Stimulated activated memory B cell treated with anti-CD40 and anti-IgM and Interleukin-4, amounts not matched to agents 10 μg/mL and 1 μg/mL and 100 μg/mL, for 72 hours (primary cell): ENCODE data around the gene KHDC3L.
A peak's percentile ranks its signal among the peaks of the same experiment; 100 is the strongest.
"Not testable (repeated sequence)": the region's sequence is repeated elsewhere in the genome, so short reads cannot be mapped to it uniquely, and the experiment has no call there.

Source experiments
- ATAC-seq: fragments of 150-1000 bp; cut with Tn5 transposase; 2 replicates; pipeline ENCODE4 v1.10.0; 2021
- H3K27ac Mint-ChIP-seq: one replicate; pipeline ENCODE4 v1.8.0; 2022; ENCODE audit warnings: mild to moderate bottlenecking, mixed read lengths
- H3K27me3 Mint-ChIP-seq: one replicate; pipeline ENCODE4 v1.8.0; 2022; ENCODE audit warnings: mixed read lengths
- H3K36me3 Mint-ChIP-seq: one replicate; pipeline ENCODE4 v1.8.0; 2022; ENCODE audit warnings: mixed read lengths
- H3K4me1 Mint-ChIP-seq: one replicate; pipeline ENCODE4 v1.8.0; 2022; ENCODE audit warnings: mixed read lengths
- H3K4me3 Mint-ChIP-seq: one replicate; pipeline ENCODE4 v1.8.0; 2022; ENCODE audit warnings: mild to moderate bottlenecking, moderate library complexity, mixed read lengths
- H3K9me3 Mint-ChIP-seq: one replicate; pipeline ENCODE4 v1.8.0; 2022; ENCODE audit warnings: mixed read lengths

The KHDC3L gene

GRCh38 chr6:73388800-73389512, 26.5 kb downstream of the KHDC3L start:
- peak; percentile 83 for ATAC-seq
- Mint-ChIP-seq H3K4me1 (peaks cover 13% of the 10 kb centered on the region), H3K27me3 (no peaks in the 10 kb centered on the region), H3K27ac (peak overlapping the region; percentile 79), H3K9me3 (no peaks in the 10 kb centered on the region), H3K4me3 (peak overlapping the region; percentile 86), H3K36me3 (no peaks in the 10 kb centered on the region)

- Mint-ChIP-seq H3K4me1 (peaks cover 13% of the 10 kb centered on the region), H3K4me3 (no peak overlapping the region), H3K9me3 (no peaks in the 10 kb centered on the region), H3K27me3 (no peaks in the 10 kb centered on the region), H3K36me3 (no peaks in the 10 kb centered on the region), H3K27ac (no peak overlapping the region)
- no peak for ATAC-seq
These were observed 27.4 kb downstream of the KHDC3L start for GRCh38 chr6:73389854-73390253.

- no peak overlapping the region for H3K4me3 Mint-ChIP-seq
- ATAC-seq, result no peak
- no peaks in the 10 kb centered on the region for H3K9me3 Mint-ChIP-seq
- no peaks in the 10 kb centered on the region for H3K27me3 Mint-ChIP-seq
- no peak overlapping the region for H3K27ac Mint-ChIP-seq
- no peaks in the 10 kb centered on the region for H3K36me3 Mint-ChIP-seq
- H3K4me1 Mint-ChIP-seq, result peaks cover 13% of the 10 kb centered on the region
These were observed 29.2 kb downstream of the KHDC3L start for GRCh38 chr6:73391675-73392074.

DNA sequence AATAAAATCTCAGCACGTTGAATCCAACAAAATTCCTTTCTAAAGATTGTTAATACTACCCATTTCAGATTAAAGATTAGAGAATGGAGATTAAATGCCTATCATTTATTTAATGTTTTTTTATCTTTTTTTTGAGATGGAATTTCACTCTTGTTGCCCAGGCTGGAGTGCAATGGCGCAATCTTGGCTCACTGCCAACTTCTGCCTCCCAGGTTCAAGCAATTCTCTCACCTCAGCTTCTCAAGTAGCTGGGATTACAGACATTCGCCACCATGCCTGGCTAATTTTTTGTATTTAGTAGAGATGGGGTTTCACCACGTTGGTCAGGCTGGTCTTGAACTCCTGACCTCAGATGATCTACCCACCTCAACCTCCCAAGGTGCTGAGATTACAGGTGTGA, 29.7 kb downstream of the KHDC3L start:
- H3K9me3 Mint-ChIP-seq, H3K27ac Mint-ChIP-seq, H3K4me3 Mint-ChIP-seq, ATAC-seq, H3K27me3 Mint-ChIP-seq, H3K36me3 Mint-ChIP-seq: not testable (repeated sequence)
- peaks cover 13% of the 10 kb centered on the region for H3K4me1 Mint-ChIP-seq

DNA sequence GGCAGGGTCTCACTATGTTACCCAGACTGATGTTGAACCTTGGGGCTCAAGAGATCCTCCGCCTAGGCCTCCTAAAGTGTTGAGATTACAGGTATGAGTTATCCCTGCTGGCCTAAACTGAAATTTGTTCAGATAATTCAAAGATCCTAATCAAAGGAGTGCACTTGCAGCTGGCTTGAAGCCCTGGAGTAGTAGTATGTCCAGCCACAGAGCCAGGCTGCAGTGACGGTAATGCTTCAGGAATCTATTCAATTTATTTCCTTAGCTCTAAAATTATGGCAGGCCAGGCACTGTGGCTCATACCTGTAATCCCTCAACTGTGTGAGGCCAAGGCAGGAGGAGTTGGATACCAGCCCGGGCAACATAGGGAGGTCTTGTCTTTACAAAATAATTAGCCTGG, 30.8 kb downstream of the KHDC3L start:
- Mint-ChIP-seq H3K4me1 (peaks cover 13% of the 10 kb centered on the region), H3K27me3 (no peaks in the 10 kb centered on the region), H3K27ac (no peak overlapping the region), H3K36me3 (no peaks in the 10 kb centered on the region), H3K4me3 (no peak overlapping the region), H3K9me3 (no peaks in the 10 kb centered on the region)
- ATAC-seq, result no peak

DNA sequence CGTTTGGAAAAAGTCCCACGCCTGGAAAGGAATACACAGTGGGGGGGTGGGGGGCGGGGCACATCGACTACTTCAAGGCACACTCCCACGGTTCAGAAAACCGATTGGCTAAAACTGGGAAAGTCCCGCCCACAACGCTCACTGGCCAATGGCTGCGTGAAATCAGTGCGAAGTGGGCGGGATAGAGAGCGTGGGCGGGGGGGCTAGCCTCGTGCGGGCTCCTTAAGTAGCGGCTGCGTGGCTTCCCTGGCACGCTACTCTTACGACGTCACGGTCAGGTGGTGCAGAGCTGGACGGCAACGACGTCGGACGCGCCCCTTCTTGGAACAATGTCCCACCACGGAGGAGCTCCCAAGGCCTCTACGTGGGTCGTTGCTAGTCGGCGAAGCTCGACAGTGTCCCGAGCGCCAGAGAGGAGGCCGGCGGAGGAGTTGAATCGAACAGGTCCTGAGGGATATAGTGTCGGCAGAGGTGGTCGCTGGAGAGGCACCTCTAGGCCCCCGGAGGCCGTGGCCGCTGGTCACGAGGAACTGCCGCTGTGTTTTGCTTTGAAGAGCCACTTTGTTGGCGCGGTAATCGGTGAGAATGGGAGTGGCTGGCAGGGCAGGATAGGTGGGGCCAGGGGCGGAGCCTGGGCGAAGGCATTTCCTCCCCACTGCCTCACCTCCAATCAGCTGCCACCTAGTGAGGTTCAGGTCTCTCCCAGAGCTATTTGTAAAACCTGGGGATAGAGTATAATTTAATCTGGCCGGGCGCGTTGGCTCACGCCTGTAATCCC, 32.3 kb downstream of the KHDC3L start, which contains the start of gene DDX43:
TSS of gene DDX43 (plus strand) at position 252 of the 778 bp plus-strand sequence. CDS start at position 330, 78 bp downstream.
- H3K4me1 Mint-ChIP-seq, result peaks cover 2% of the 10 kb centered on the region
- ATAC-seq, result peak; percentile 85
- peak within 1 kb of the TSS; percentile 93 for H3K27ac Mint-ChIP-seq
- H3K27me3 Mint-ChIP-seq, result no peaks in the 10 kb centered on the region
- peak within 1 kb of the TSS; percentile 84 for H3K4me3 Mint-ChIP-seq
- H3K9me3 Mint-ChIP-seq, result no peaks in the 10 kb centered on the region
- H3K36me3 Mint-ChIP-seq, result no peaks in the 10 kb centered on the region

- H3K27me3 Mint-ChIP-seq, result no peaks in the 10 kb centered on the region
- no peaks in the 10 kb centered on the region for H3K4me1 Mint-ChIP-seq
- no peak overlapping the region for H3K27ac Mint-ChIP-seq
- no peak overlapping the region for H3K4me3 Mint-ChIP-seq
- H3K36me3 Mint-ChIP-seq, result no peaks in the 10 kb centered on the region
- no peaks in the 10 kb centered on the region for H3K9me3 Mint-ChIP-seq
- no peak for ATAC-seq
These were observed 33.4 kb downstream of the KHDC3L start for GRCh38 chr6:73395875-73396274.

GRCh38 chr6:73400656-73401055, 38.2 kb downstream of the KHDC3L start:
- H3K4me1 Mint-ChIP-seq, result no peaks in the 10 kb centered on the region
- no peaks in the 10 kb centered on the region for H3K27me3 Mint-ChIP-seq
- ATAC-seq, result no peak
- no peaks in the 10 kb centered on the region for H3K36me3 Mint-ChIP-seq
- H3K27ac Mint-ChIP-seq, result no peak overlapping the region
- no peaks in the 10 kb centered on the region for H3K9me3 Mint-ChIP-seq
- H3K4me3 Mint-ChIP-seq, result no peak overlapping the region

DNA sequence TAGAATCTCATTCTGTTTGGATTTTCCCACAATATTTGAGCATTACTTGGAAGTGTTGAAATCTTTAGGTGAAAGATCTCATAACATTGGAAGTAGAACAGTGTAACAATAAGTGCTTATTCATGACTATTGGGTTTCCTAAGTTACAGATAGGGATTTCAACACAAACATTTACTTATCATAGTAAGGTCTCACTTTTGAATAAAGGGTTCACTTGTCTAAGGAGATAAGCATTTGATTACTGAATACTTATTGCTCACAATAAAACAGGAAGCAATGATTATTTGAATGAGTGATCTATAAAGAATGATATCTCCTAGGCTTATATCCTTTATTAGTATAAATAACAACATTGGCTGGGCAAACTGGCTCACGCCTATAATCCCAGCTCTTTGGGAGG, 46.9 kb downstream of the KHDC3L start:
- no peak overlapping the region for H3K4me3 Mint-ChIP-seq
- peaks cover 10% of the 10 kb centered on the region for H3K36me3 Mint-ChIP-seq
- H3K9me3 Mint-ChIP-seq, result no peaks in the 10 kb centered on the region
- H3K27me3 Mint-ChIP-seq, result no peaks in the 10 kb centered on the region
- H3K27ac Mint-ChIP-seq, result no peak overlapping the region
- no peak for ATAC-seq
- H3K4me1 Mint-ChIP-seq, result no peaks in the 10 kb centered on the region

DNA sequence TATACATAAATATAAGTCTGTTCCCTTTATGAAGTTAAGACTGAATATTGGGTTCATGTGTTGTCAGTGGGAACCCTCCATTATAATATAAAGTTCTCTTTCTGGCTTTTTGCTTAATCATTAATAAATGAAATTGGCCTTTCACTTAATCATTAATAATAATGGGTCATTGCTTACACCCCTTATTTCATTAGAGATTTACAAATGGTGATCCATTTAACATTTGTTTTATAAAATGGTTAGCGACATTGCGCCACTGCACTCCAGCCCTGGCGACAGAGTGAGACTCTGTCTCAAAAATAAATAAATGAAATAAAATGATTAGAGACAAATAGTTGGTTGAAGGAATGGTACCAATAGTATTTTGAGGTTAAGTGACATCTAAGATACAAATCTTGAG, 50.6 kb downstream of the KHDC3L start:
- H3K27ac Mint-ChIP-seq, result no peak overlapping the region
- H3K9me3 Mint-ChIP-seq, result no peaks in the 10 kb centered on the region
- H3K27me3 Mint-ChIP-seq, result no peaks in the 10 kb centered on the region
- ATAC-seq, result no peak
- H3K4me1 Mint-ChIP-seq, result no peaks in the 10 kb centered on the region
- no peak overlapping the region for H3K4me3 Mint-ChIP-seq
- H3K36me3 Mint-ChIP-seq, result peaks cover 26% of the 10 kb centered on the region
